ENCODE data around the gene CHST15.
"Not testable (repeated sequence)": the region's sequence is repeated elsewhere in the genome, so short reads cannot be mapped to it uniquely, and the experiment has no call there.

CHST15 gene

GRCh38 chr10:124124769-124125161 is 31.4 kb upstream of the CHST15 start:
- no peak for DNase-seq (ENCODE audit: extremely low read depth in 1 of 2, low read depth in 1 of 2)

- no peak for DNase-seq (ENCODE audit: extremely low read depth in 1 of 2, low read depth in 1 of 2)
Measured at GRCh38 chr10:124124123-124124768, 30.8 kb upstream of the CHST15 start.

- no peak for DNase-seq (ENCODE audit: extremely low read depth in 1 of 2, low read depth in 1 of 2)
Measured at GRCh38 chr10:124123156-124123555, 29.8 kb upstream of the CHST15 start.

GRCh38 chr10:124122211-124122610 is 28.8 kb upstream of the CHST15 start:
- DNase-seq (ENCODE audit: extremely low read depth in 1 of 2, low read depth in 1 of 2) = no peak

- DNase-seq (ENCODE audit: extremely low read depth in 1 of 2, low read depth in 1 of 2) = no peak
Measured at GRCh38 chr10:124120410-124121061, 27.1 kb upstream of the CHST15 start.

GRCh38 chr10:124119946-124120345 is 26.5 kb upstream of the CHST15 start:
- DNase-seq (ENCODE audit: extremely low read depth in 1 of 2, low read depth in 1 of 2) = no peak

GRCh38 chr10:124119216-124119615 is 25.8 kb upstream of the CHST15 start:
- no peak for DNase-seq (ENCODE audit: extremely low read depth in 1 of 2, low read depth in 1 of 2)

- DNase-seq (ENCODE audit: extremely low read depth in 1 of 2, low read depth in 1 of 2) = no peak
Measured at GRCh38 chr10:124117833-124118232, 24.4 kb upstream of the CHST15 start.

GRCh38 chr10:124117511-124117785 is 24.1 kb upstream of the CHST15 start:
- DNase-seq (ENCODE audit: extremely low read depth in 1 of 2, low read depth in 1 of 2) = no peak

GRCh38 chr10:124116771-124117510 is 23.5 kb upstream of the CHST15 start:
- no peak for DNase-seq (ENCODE audit: extremely low read depth in 1 of 2, low read depth in 1 of 2)

- no peak for DNase-seq (ENCODE audit: extremely low read depth in 1 of 2, low read depth in 1 of 2)
Measured at GRCh38 chr10:124114696-124115095, 21.3 kb upstream of the CHST15 start.

- DNase-seq (ENCODE audit: extremely low read depth in 1 of 2, low read depth in 1 of 2) = no peak
Measured at GRCh38 chr10:124112891-124113580, 19.6 kb upstream of the CHST15 start.

GRCh38 chr10:124110882-124111281 is 17.5 kb upstream of the CHST15 start:
- no peak for DNase-seq (ENCODE audit: extremely low read depth in 1 of 2, low read depth in 1 of 2)

GRCh38 chr10:124109261-124109660 is 15.9 kb upstream of the CHST15 start:
- DNase-seq (ENCODE audit: extremely low read depth in 1 of 2, low read depth in 1 of 2) = no peak

- no peak for DNase-seq (ENCODE audit: extremely low read depth in 1 of 2, low read depth in 1 of 2)
Measured at GRCh38 chr10:124107072-124107471, 13.7 kb upstream of the CHST15 start.

- DNase-seq (ENCODE audit: extremely low read depth in 1 of 2, low read depth in 1 of 2) = no peak
Measured at GRCh38 chr10:124106241-124106879, 13.0 kb upstream of the CHST15 start.

GRCh38 chr10:124105594-124105993 is 12.2 kb upstream of the CHST15 start:
- no peak for DNase-seq (ENCODE audit: extremely low read depth in 1 of 2, low read depth in 1 of 2)

GRCh38 chr10:124105045-124105444 is 11.6 kb upstream of the CHST15 start:
- no peak for DNase-seq (ENCODE audit: extremely low read depth in 1 of 2, low read depth in 1 of 2)

- DNase-seq (ENCODE audit: extremely low read depth in 1 of 2, low read depth in 1 of 2) = no peak
Measured at GRCh38 chr10:124104011-124104627, 10.7 kb upstream of the CHST15 start.

GRCh38 chr10:124101351-124101750 is 8.0 kb upstream of the CHST15 start:
- DNase-seq (ENCODE audit: extremely low read depth in 1 of 2, low read depth in 1 of 2) = no peak

- DNase-seq (ENCODE audit: extremely low read depth in 1 of 2, low read depth in 1 of 2) = not testable (repeated sequence)
Measured at GRCh38 chr10:124100651-124101050, 7.3 kb upstream of the CHST15 start.

Data from stimulated activated CD8-positive, alpha-beta memory T cell treated with anti-CD3 and anti-CD28 coated beads, Interleukin-7, amount 100 ng/mL, for 48 hours (primary cell).